ENCODE data around the gene PRMT5. TPM values are rescaled to one million over a fixed set of nuclear protein-coding genes. Genes with fewer than 3 reads are reported as not detected.

Gene PRMT5
- polyA plus RNA-seq, 1 donor (not counting 4 experiments of a cell fraction or from before 2014, with no cell fraction given), result 241 TPM

DNA sequence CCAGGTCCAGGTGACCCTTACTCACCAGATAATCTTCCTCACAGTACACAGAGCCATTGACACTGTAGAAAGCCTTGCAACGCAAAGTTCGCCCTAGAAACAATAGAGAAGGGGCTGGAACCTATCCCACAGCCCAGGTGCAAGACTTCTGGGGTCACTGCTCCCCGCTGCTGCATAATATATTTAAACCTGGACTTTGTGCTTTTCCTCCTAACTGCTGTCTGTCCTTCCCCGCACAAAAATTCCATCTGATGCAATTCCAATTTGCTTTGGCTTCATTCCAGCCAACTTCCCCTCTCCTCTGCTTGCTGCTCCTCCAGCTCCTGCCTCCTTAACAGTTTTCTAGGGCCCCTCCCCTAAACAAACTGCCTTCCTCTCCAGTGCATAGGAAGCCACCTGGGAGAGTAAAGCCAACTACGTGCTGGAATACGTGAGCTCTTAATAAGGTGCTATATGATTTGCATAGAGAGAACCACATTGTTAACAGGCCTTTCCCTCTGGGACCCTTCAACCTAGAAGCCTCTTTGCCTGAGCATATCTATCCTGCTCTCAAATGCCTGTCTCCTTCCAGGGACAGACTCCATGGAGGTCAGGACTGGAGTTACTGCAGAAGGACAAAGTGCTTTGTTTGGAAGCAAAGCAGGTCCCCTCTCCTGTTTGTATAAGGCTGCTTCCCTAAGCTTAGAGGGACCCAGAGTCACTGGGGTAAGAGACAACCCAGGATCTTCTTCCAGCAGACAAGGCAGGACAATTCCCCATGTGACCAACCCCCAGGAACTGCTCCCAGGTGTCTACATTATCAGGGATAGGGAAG, 47.7 kb upstream of the PRMT5 start:
- H3K9me1 ChIP-seq (ENCODE audit: control insufficient read depth, extremely low read depth, insufficient read depth, low read length), result no peaks in the 10 kb centered on the region
- H3K4me3 ChIP-seq (ENCODE audit: control insufficient read depth in 2 of 3, extremely low read depth in 1 of 3, insufficient read depth in 2 of 3, low read depth in 1 of 3, low read length in 3 of 3), result peak overlapping the region in 2 of 3 experiments; percentile 1 to 31
- H2AFZ ChIP-seq (ENCODE audit: control insufficient read depth, low read length), result no peak overlapping the region
- DNase-seq (ENCODE audit: low read depth, low spot score) (no peak), FAIRE-seq (no peak)
- peak overlapping the region; percentile 95 for H3K27ac ChIP-seq (ENCODE audit: control insufficient read depth, insufficient read depth, low read length)
- peaks cover 41 to 70% of the 10 kb centered on the region in 2 experiments for H3K36me3 ChIP-seq (ENCODE audit: control insufficient read depth in 2 of 2, extremely low read depth in 1 of 2, insufficient read depth in 2 of 2, low read length in 2 of 2)
- peaks cover 10% of the 10 kb centered on the region for H4K20me1 ChIP-seq (ENCODE audit: control insufficient read depth, extremely low read depth, insufficient read depth, low read length)
- peaks cover 43% of the 10 kb centered on the region for H3K79me2 ChIP-seq (ENCODE audit: control insufficient read depth, insufficient read depth, low read length)
- H3K9me3 ChIP-seq (ENCODE audit: control insufficient read depth, low read depth, low read length), result no peaks in the 10 kb centered on the region
- peak overlapping the region; percentile 57 for H3K9ac ChIP-seq (ENCODE audit: control insufficient read depth, extremely low read depth, insufficient read depth, low read length)
- H3K4me1 ChIP-seq (ENCODE audit: control insufficient read depth, extremely low read depth, insufficient read depth, low read length), result peaks cover 54% of the 10 kb centered on the region
- TF ChIP-seq, protein P1, sequence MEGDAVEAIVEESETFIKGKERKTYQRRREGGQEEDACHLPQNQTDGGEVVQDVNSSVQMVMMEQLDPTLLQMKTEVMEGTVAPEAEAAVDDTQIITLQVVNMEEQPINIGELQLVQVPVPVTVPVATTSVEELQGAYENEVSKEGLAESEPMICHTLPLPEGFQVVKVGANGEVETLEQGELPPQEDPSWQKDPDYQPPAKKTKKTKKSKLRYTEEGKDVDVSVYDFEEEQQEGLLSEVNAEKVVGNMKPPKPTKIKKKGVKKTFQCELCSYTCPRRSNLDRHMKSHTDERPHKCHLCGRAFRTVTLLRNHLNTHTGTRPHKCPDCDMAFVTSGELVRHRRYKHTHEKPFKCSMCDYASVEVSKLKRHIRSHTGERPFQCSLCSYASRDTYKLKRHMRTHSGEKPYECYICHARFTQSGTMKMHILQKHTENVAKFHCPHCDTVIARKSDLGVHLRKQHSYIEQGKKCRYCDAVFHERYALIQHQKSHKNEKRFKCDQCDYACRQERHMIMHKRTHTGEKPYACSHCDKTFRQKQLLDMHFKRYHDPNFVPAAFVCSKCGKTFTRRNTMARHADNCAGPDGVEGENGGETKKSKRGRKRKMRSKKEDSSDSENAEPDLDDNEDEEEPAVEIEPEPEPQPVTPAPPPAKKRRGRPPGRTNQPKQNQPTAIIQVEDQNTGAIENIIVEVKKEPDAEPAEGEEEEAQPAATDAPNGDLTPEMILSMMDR (optimal IDR thresholded peaks at IDR 0.05 in 1 of 3, IDR thresholded peaks at IDR 0.05 in 1 of 3, conservative IDR thresholded peaks at IDR 0.05 in 1 of 3; ENCODE audit: extremely low read depth in 1 of 3, insufficient read depth in 2 of 3, low read length in 3 of 3), result no peak
- no peaks in the 10 kb centered on the region for H3K27me3 ChIP-seq (ENCODE audit: control insufficient read depth, extremely low read depth, insufficient read depth, low read length)
- dilution Hi-C loops (cut with MboI; ENCODE audit: extremely low pct_ligation_motif_present, low sequenced_read_pairs), result no loop called here
- peak overlapping the region; percentile 65 for H3K4me2 ChIP-seq (ENCODE audit: control insufficient read depth, extremely low read depth, insufficient read depth, low read depth, low read length)

- dilution Hi-C loops (cut with MboI; ENCODE audit: extremely low pct_ligation_motif_present, low sequenced_read_pairs), result no loop called here
- Histone ChIP-seq H3K27ac (ENCODE audit: control insufficient read depth, insufficient read depth, low read length) (no peak overlapping the region), H3K9me3 (ENCODE audit: control insufficient read depth, low read depth, low read length) (no peaks in the 10 kb centered on the region), H3K4me2 (ENCODE audit: control insufficient read depth, extremely low read depth, insufficient read depth, low read depth, low read length) (peak overlapping the region; percentile 3), H3K27me3 (ENCODE audit: control insufficient read depth, extremely low read depth, insufficient read depth, low read length) (no peaks in the 10 kb centered on the region), H3K9me1 (ENCODE audit: control insufficient read depth, extremely low read depth, insufficient read depth, low read length) (no peaks in the 10 kb centered on the region), H3K79me2 (ENCODE audit: control insufficient read depth, insufficient read depth, low read length) (peaks cover 25% of the 10 kb centered on the region), H3K4me3 (ENCODE audit: control insufficient read depth in 2 of 3, extremely low read depth in 1 of 3, insufficient read depth in 2 of 3, low read depth in 1 of 3, low read length in 3 of 3) (no peak overlapping the region), H3K36me3 (ENCODE audit: control insufficient read depth in 2 of 2, extremely low read depth in 1 of 2, insufficient read depth in 2 of 2, low read length in 2 of 2) (peaks cover 44 to 72% of the 10 kb centered on the region in 2 experiments), H3K4me1 (ENCODE audit: control insufficient read depth, extremely low read depth, insufficient read depth, low read length) (peaks cover 54% of the 10 kb centered on the region), H3K9ac (ENCODE audit: control insufficient read depth, extremely low read depth, insufficient read depth, low read length) (no peak overlapping the region), H2AFZ (ENCODE audit: control insufficient read depth, low read length) (no peak overlapping the region), H4K20me1 (ENCODE audit: control insufficient read depth, extremely low read depth, insufficient read depth, low read length) (peaks cover 10% of the 10 kb centered on the region)
- no peak for FAIRE-seq
- no peak for DNase-seq (ENCODE audit: low read depth, low spot score)
- TF ChIP-seq EZH2 (IDR thresholded peaks at IDR 0.05; ENCODE audit: low read length), result no peak
- TF ChIP-seq, protein P1 (optimal IDR thresholded peaks at IDR 0.05 in 1 of 3, IDR thresholded peaks at IDR 0.05 in 1 of 3, conservative IDR thresholded peaks at IDR 0.05 in 1 of 3; ENCODE audit: extremely low read depth in 1 of 3, insufficient read depth in 2 of 3, low read length in 3 of 3), result no peak
Measured at GRCh38 chr14:22974530-22975313, 45.5 kb upstream of the PRMT5 start.
